Esophagus squamous epithelium (tissue), 5 donors: ENCODE measurements around the gene P2RY12. TPM values are rescaled to one million over a fixed set of nuclear protein-coding genes. Genes with fewer than 3 reads are reported as not detected.
A peak's percentile ranks its signal among the peaks of the same experiment; 100 is the strongest.

Experiments
- DNase-seq: peaks from one replicate; lab custom pipeline; 2025; lab: John Stamatoyannopoulos, UW
- H3K27ac ChIP-seq, 4 donors: fragments of 200-600 bp; sonication (generic); one replicate each; pipeline ENCODE4 v1.5.1; 2016 to 2019; ENCODE audit warnings: mild to moderate bottlenecking in 1 of 4
- H3K27me3 ChIP-seq, 4 donors: fragments of 200-600 bp; sonication (generic); 1 replicate in 3 of 4; 2 replicates in 1 of 4; pipeline versions ENCODE4 v1.5.1 to v1.6.0; 2017 to 2021; ENCODE audit warnings: antibody characterized with exemption in 1 of 4
- H3K36me3 ChIP-seq, 3 donors: fragments of 200-600 bp; sonication (generic); one replicate each; pipeline ENCODE4 v1.5.1; 2016 to 2019
- H3K4me1 ChIP-seq, 3 donors: fragments of 200-600 bp; sonication (generic); one replicate each; pipeline ENCODE4 v1.5.1; 2017 to 2019
- H3K4me3 ChIP-seq, 4 donors: fragments of 200-600 bp; sonication (generic); 1 replicate in 3 of 4; 2 replicates in 1 of 4; pipeline ENCODE4 v1.5.1; 2016 to 2019; ENCODE audit warnings: mild to moderate bottlenecking in 2 of 4, moderate library complexity in 1 of 4
- H3K9me3 ChIP-seq, 3 donors: fragments of 200-600 bp; sonication (generic); one replicate each; pipeline ENCODE4 v1.5.1; 2016 to 2019
- CTCF ChIP-seq, 6 experiments: fragments of 450-650 bp in 4 of 6; fragments of 200-600 bp in 2 of 6; sonication (generic) in 2 of 6; IDR thresholded peaks; one replicate each; pipeline ENCODE4 v1.5.1; 2016 to 2019; ENCODE audit warnings: antibody characterized with exemption in 6 of 6, mild to moderate bottlenecking in 4 of 6, moderate library complexity in 4 of 6
- POLR2A ChIP-seq, 4 donors: fragments of 450-650 bp; IDR thresholded peaks; one replicate each; pipeline ENCODE4 v1.6.1; 2017; ENCODE audit warnings: antibody characterized with exemption in 4 of 4, mild to moderate bottlenecking in 4 of 4, moderate library complexity in 3 of 4
- WGBS, 2 donors: methylation state at CpG; one replicate each; pipeline ENCODE4 v1.1.5; 2018; 5-methylcytosine and 5-hydroxymethylcytosine counted together
- intact Hi-C: fragments of 100-400 bp; cut with DNase I; formaldehyde crosslinking; loops from one replicate; pipeline ENCODE4 v1.15.0; 2022
- total RNA-seq, 4 donors: library from RNA; depleted of rRNA; stranded (reverse); fragments of >200 nt; gene quantifications; one replicate each; pipeline ENCODE4 v1.1.0, GENCODE V29; 2016
- donor health status: DM: yes; HTN: yes; CAD: no.

Gene P2RY12
- total RNA-seq, 4 donors from 2014 or later: 1.9 to 3.1 TPM; not detected in 2

- WGBS, 2 donors: 77 to 80% methylated on average over 5 to 8 of the region's 9 CpGs
- no peaks in the 10 kb centered on the region for H3K27me3 ChIP-seq
Observed at GRCh38 chr3:151387842-151388241, 3.3 kb upstream of the P2RY12 start.

GRCh38 chr3:151387432-151387831 is 2.9 kb upstream of the P2RY12 start:
- TF ChIP-seq POLR2A (IDR thresholded peaks at IDR 0.05): no peak
- TF ChIP-seq CTCF (IDR thresholded peaks at IDR 0.05): no peak
- Histone ChIP-seq H3K36me3 (no peaks in the 10 kb centered on the region), H3K9me3 (no peaks in the 10 kb centered on the region), H3K4me3 (no peak overlapping the region), H3K27ac (peak overlapping the region in 1 of 4 donors; percentile 35), H3K27me3 (no peaks in the 10 kb centered on the region), H3K4me1 (peaks cover 0 to 8% (median 0%) of the 10 kb centered on the region in 3 donors)
- intact Hi-C loops: no loop called here
- no peak for DNase-seq
- 72 to 89% methylated on average over 3 to 5 of the region's 5 CpGs for WGBS, 2 donors

More at GRCh38 chr3:151387842-151388241, 3.3 kb upstream of the P2RY12 start:
- TF ChIP-seq CTCF (IDR thresholded peaks at IDR 0.05) (no peak), POLR2A (IDR thresholded peaks at IDR 0.05) (no peak)
- Histone ChIP-seq H3K9me3 (no peaks in the 10 kb centered on the region), H3K4me3 (no peak overlapping the region), H3K4me1 (peaks cover 0 to 8% (median 0%) of the 10 kb centered on the region in 3 donors), H3K36me3 (no peaks in the 10 kb centered on the region), H3K27ac (peak overlapping the region in 1 of 4 donors; percentile 35)
- no peak for DNase-seq
- intact Hi-C loops: no loop called here

- intact Hi-C loops: no loop called here
- Histone ChIP-seq H3K36me3 (no peaks in the 10 kb centered on the region), H3K27me3 (no peaks in the 10 kb centered on the region), H3K9me3 (no peaks in the 10 kb centered on the region), H3K27ac (no peak overlapping the region), H3K4me1 (peaks cover 0 to 8% (median 0%) of the 10 kb centered on the region in 3 donors), H3K4me3 (no peak overlapping the region)
- TF ChIP-seq POLR2A (IDR thresholded peaks at IDR 0.05) (no peak), CTCF (IDR thresholded peaks at IDR 0.05) (no peak)
- DNase-seq: no peak
- 77 to 91% methylated on average over 4 of the region's 4 CpGs for WGBS, 2 donors
Observed at GRCh38 chr3:151386056-151386455, 1.5 kb upstream of the P2RY12 start.

- TF ChIP-seq POLR2A (IDR thresholded peaks at IDR 0.05) (no peak), CTCF (IDR thresholded peaks at IDR 0.05) (no peak)
- DNase-seq: no peak
- H3K4me1 ChIP-seq: peaks cover 0 to 8% (median 0%) of the 10 kb centered on the region in 3 donors
- no peaks in the 10 kb centered on the region for H3K27me3 ChIP-seq
- 36 to 51% methylated on average over 3 of the region's 3 CpGs for WGBS, 2 donors
- peak overlapping the region in 2 of 4 donors; percentile 15 to 34 for H3K4me3 ChIP-seq
- H3K36me3 ChIP-seq: no peaks in the 10 kb centered on the region
- H3K9me3 ChIP-seq: no peaks in the 10 kb centered on the region
- intact Hi-C loops: no loop called here
- H3K27ac ChIP-seq: peak overlapping the region in 1 of 4 donors; percentile 22
Observed at GRCh38 chr3:151383956-151384355, 597 bp downstream of the P2RY12 start.

GRCh38 chr3:151383111-151383510 is 1.4 kb downstream of the P2RY12 start:
- Histone ChIP-seq H3K27me3 (no peaks in the 10 kb centered on the region), H3K4me3 (peak overlapping the region in 1 of 4 donors; percentile 34), H3K9me3 (no peaks in the 10 kb centered on the region), H3K36me3 (no peaks in the 10 kb centered on the region), H3K4me1 (peaks cover 0 to 8% (median 0%) of the 10 kb centered on the region in 3 donors), H3K27ac (no peak overlapping the region)
- intact Hi-C loops: no loop called here
- TF ChIP-seq CTCF (IDR thresholded peaks at IDR 0.05): no peak
- no peak for TF ChIP-seq POLR2A (IDR thresholded peaks at IDR 0.05)
- no peak for DNase-seq
- 82% methylated on average over 2 of the region's 2 CpGs for WGBS, 2 donors
